ENCODE results near the gene EXOC6B. TPM values are rescaled to one million over a fixed set of nuclear protein-coding genes. Genes with fewer than 3 reads are reported as not detected.

Gene EXOC6B
- total RNA-seq, 1 experiment from 2014 or later, result 40.1 TPM

- Histone ChIP-seq H3K4ac (ENCODE audit: low read depth, low read length) (no peak overlapping the region), H3K23ac (ENCODE audit: insufficient read length, low read depth, low read length) (no peak overlapping the region), H3K23me2 (ENCODE audit: insufficient read length, low read depth, low read length, poor library complexity, severe bottlenecking) (no peaks in the 10 kb centered on the region), H3K4me1 (ENCODE audit: insufficient read depth, low read length) (no peaks in the 10 kb centered on the region; the same call in 1 of the 2 replicates), H3K56ac (ENCODE audit: insufficient read length, low read depth, low read length) (no peak overlapping the region), H3K4me2 (ENCODE audit: insufficient read depth, insufficient read length, low read length) (no peak overlapping the region), H2AFZ (ENCODE audit: low read length) (no peak overlapping the region), H2BK20ac (ENCODE audit: low read depth, low read length, poor library complexity, severe bottlenecking) (no peak overlapping the region), H3K9me3 (ENCODE audit: control insufficient read depth, low read depth, low read length) (no peaks in the 10 kb centered on the region), H4K91ac (ENCODE audit: insufficient read length, low read depth, low read length) (no peak overlapping the region), H3K18ac (ENCODE audit: insufficient read length, low read depth, low read length) (no peak overlapping the region), H3K27ac (ENCODE audit: insufficient read length, low read depth, low read length) (no peak overlapping the region), H2BK5ac (ENCODE audit: insufficient read length, low read length) (no peak overlapping the region), H4K20me1 (ENCODE audit: control insufficient read depth, insufficient read depth, insufficient read length) (no peaks in the 10 kb centered on the region), H3K9ac (ENCODE audit: extremely low read depth, insufficient read length, low read length) (no peak overlapping the region), H4K5ac (ENCODE audit: insufficient read length, low read depth, low read length) (no peak overlapping the region), H3K27me3 (ENCODE audit: insufficient read depth, low read length) (no peaks in the 10 kb centered on the region), H3K14ac (ENCODE audit: insufficient read depth, low read length) (no peak overlapping the region), H3T11ph (ENCODE audit: low read length) (no peak overlapping the region), H4K8ac (replicated peaks; ENCODE audit: insufficient read length, low read depth, low read length) (no peak overlapping the region), H3K79me1 (ENCODE audit: insufficient read depth, low read depth, low read length, poor library complexity, severe bottlenecking) (no peaks in the 10 kb centered on the region), H2BK12ac (ENCODE audit: insufficient read length, low read depth, low read length) (no peak overlapping the region), H2BK120ac (ENCODE audit: low read depth, low read length, poor library complexity, severe bottlenecking) (no peak overlapping the region), H2AK5ac (ENCODE audit: insufficient read length, low read length) (no peak overlapping the region), H2BK15ac (ENCODE audit: low read depth, low read length) (no peak overlapping the region), H3K79me2 (ENCODE audit: insufficient read depth, low read length) (no peaks in the 10 kb centered on the region)
- Mint-ChIP-seq H3K4me1 (peaks cover 15 to 20% of the 10 kb centered on the region in 2 experiments), H3K9me3 (no peaks in the 10 kb centered on the region), H3K27ac (no peak overlapping the region), H3K4me3 (no peak overlapping the region), H3K27me3 (ENCODE audit: low read depth) (no peaks in the 10 kb centered on the region), H3K36me3 (ENCODE audit: insufficient read depth in 1 of 3, low read depth in 3 of 3) (peaks cover 0 to 6% (median 0%) of the 10 kb centered on the region in 3 experiments; a peak in 2 of 7 replicates)
- DNase-seq, result no peak
- no CpG with 5 or more reads among the region's 2 CpGs for WGBS (ENCODE audit: extremely low coverage, insufficient read length, low lambda C conversion rate)
- no peak for TF ChIP-seq CTCF (conservative IDR thresholded peaks at IDR 0.05)
Measured at GRCh38 chr2:72172478-72172877, 653.4 kb downstream of the EXOC6B start.
